HG02798 (cell line): ENCODE measurements around the gene QRICH1.

Source experiments
- ATAC-seq: cut with Tn5 transposase; IDR thresholded peaks from one replicate; pipeline ENCODE4 v1.9.1; 2021; ENCODE audit warnings: mild to moderate bottlenecking; ENCODE audit not compliant: unreplicated experiment, poor library complexity

The QRICH1 gene

GRCh38 chr3:49035281-49035680, 58.6 kb downstream of the QRICH1 start:
- no peak for ATAC-seq

- ATAC-seq: no peak
These were observed 59.2 kb downstream of the QRICH1 start for GRCh38 chr3:49034650-49035049.

- ATAC-seq: no peak
These were observed 61.1 kb downstream of the QRICH1 start for GRCh38 chr3:49032646-49033304.

- ATAC-seq: no peak
These were observed 63.5 kb downstream of the QRICH1 start for GRCh38 chr3:49030321-49030720.

GRCh38 chr3:49029563-49029884, 64.3 kb downstream of the QRICH1 start:
- ATAC-seq: no peak

- peak; percentile 91 for ATAC-seq
These were observed 65.0 kb downstream of the QRICH1 start, which contains the start of gene IMPDH2 for GRCh38 chr3:49028673-49029562. IMPDH2 (minus strand) TSS chr3:49029398; CDS start chr3:49029350, 48 bp downstream.

- no peak for ATAC-seq
These were observed 65.6 kb downstream of the QRICH1 start for GRCh38 chr3:49028298-49028672.

GRCh38 chr3:49027634-49028033, 66.2 kb downstream of the QRICH1 start:
- ATAC-seq: no peak

- ATAC-seq: no peak
These were observed 67.3 kb downstream of the QRICH1 start for GRCh38 chr3:49026536-49026935.

- ATAC-seq: no peak
These were observed 67.9 kb downstream of the QRICH1 start for GRCh38 chr3:49025793-49026520.

GRCh38 chr3:49025005-49025792, 68.7 kb downstream of the QRICH1 start:
- no peak for ATAC-seq

- no peak for ATAC-seq
These were observed 69.4 kb downstream of the QRICH1 start for GRCh38 chr3:49024449-49024848.

GRCh38 chr3:49023775-49024174, 70.1 kb downstream of the QRICH1 start:
- ATAC-seq: no peak

GRCh38 chr3:49022688-49023171, 71.1 kb downstream of the QRICH1 start:
- no peak for ATAC-seq

GRCh38 chr3:49021813-49022687, 71.8 kb downstream of the QRICH1 start, which contains the start of gene NDUFAF3:
NDUFAF3 (plus strand) TSS chr3:49022121; CDS start chr3:49022145, 24 bp downstream.
- peak; percentile 60 for ATAC-seq

GRCh38 chr3:49021213-49021812, 72.6 kb downstream of the QRICH1 start:
- ATAC-seq: peak; percentile 59

GRCh38 chr3:49020330-49021212, 73.3 kb downstream of the QRICH1 start:
- ATAC-seq: no peak

GRCh38 chr3:49019941-49020329, 73.9 kb downstream of the QRICH1 start:
- no peak for ATAC-seq
